GM21528 (cell line): ENCODE measurements around the gene RNF144B.

Source experiments
- ATAC-seq: cut with Tn5 transposase; IDR thresholded peaks from one replicate; pipeline ENCODE4 v1.9.1; 2021; ENCODE audit warnings: mild to moderate bottlenecking, moderate library complexity; ENCODE audit not compliant: unreplicated experiment, low FRiP score

The RNF144B gene

DNA sequence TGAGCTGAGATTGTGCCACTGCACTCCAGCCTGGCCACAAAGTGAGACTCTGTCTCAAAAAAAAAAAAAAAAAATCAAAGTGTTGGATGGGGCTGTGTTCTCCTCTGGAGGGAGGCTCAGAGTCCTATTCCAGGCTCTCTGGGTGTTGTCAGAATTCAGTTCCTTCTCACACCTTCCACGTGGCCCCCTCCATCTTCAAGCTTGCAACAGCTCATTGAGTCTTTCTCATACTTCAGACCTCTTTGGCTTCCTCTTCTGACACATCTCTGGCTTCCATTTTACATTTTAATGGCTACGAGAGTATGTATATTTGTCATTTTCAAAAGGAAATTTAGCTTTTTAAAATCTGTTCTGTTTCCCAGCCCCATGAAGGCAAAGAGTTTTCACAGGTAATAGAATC is 85.8 kb downstream of the RNF144B start:
- ATAC-seq, result no peak

DNA sequence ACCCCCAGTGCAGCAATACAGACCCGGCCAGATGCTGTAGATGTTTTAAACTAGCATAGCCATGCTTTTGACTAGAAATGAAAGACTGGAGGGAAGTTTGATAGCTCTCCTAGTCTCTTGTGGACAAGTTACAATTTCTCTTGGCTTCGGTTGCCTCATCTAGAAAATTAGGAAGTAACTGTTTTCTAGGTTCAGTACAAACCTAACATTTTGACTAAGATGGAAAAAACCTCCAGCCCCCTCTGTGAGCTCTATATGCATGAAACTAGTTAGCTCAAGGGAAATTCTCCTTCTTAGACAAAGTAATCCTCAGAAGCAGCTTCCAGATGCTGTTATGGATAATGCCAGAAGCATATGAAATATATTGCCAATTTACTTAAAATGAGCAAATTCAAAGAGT is 86.6 kb downstream of the RNF144B start:
- ATAC-seq, result no peak

DNA sequence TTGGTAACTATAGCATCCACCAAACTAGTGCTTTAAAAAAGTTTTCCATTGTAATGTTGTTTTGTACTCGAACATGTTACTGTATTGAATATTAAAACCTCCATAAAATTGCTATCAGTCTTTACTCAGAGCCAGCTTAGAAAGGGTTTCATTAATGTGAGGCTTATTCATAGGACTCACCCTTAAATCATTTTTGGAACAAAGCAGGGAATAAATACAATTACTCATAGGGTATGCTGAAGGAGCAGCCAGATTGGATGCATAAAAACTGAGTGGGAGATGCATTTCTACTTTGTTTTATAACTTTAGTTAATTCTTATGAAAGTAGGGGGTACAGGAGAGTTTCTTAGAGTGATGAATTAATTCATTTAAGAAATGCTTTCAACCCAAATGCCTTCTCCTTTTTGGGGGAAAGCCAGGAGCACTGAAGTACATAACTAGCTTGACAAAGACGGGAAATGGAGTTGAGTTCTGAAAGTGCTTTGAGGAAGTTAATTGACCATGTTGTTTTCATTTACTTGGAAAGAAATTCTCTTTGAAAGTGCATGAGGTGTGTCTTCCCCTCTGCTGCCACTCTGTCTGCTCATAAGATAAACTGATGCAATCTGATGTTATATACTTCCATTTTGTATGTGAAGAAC is 90.3 kb downstream of the RNF144B start:
- no peak for ATAC-seq

DNA sequence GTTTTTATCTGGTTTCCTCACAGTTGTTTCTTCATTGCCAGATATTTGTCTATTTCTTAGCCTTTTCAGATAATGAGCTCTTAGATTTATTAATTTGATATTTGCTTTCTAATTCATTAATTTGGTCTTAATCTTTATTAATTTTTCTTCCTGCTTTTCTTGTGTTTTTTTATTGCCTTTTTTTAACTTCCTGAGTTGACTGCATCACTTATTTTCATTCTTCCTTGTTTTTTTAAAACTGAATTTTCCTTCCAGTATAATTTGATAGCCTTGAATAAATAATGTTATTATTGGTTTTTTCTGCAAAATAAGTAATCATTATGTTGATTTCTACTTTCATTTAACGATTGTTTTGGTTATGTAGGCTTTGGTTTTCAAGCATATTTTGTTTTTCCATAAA is 91.5 kb downstream of the RNF144B start:
- ATAC-seq, result no peak

DNA sequence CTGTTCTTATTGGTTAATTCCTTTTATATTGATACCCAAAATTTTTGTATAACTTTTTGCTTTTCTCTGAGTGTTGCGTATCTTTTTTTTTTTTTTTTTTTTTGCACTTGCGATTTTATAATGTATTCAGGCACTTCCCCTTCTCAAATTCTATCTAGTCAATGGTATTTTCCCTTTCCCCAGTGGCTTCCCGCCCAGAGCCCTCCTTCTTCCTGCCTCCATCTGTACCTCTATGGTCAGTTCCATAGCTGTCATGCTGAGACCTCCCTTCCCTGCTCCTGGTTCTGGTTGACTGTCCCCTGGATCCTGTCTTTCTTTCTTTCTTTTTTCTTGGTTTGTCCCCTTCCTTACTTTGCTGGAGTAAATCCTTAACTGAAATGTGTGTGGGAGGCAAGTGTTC is 94.7 kb downstream of the RNF144B start:
- ATAC-seq, result no peak

DNA sequence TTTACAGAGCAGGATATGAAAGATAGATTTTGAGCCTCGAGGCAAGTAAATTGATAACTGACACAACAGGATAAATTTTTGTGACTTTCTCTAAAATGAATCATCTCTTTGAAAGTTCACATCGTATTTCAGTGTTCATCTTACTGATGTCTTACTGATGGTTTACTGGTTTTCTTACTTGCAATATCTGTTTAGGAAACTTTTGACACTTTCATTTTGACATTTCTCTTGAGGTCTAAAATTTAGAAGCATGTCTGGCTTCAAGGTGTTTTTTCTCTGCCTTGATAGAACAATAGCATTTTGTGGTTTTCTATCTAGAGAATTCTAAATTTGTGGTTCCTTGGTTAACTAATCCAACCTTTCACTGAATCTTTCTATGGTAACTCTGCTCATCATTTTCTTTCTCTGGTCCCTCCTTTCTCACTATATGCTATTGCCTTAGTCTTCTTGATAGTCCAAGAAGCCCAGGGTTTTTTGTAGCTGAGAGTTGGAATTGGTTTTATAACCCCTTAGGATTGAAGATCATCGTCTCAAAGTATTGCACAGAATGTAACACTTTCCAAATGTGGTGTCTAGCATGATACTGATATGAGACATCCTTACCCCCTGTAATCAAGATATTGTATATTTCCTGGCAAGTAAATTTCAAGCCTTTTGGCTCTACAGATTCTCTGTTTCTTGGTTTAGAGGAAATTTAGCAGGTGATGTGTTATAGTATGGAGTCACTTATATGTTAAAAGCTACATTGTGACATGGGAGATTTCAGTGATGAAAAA is 98.7 kb downstream of the RNF144B start:
- ATAC-seq, result no peak

DNA sequence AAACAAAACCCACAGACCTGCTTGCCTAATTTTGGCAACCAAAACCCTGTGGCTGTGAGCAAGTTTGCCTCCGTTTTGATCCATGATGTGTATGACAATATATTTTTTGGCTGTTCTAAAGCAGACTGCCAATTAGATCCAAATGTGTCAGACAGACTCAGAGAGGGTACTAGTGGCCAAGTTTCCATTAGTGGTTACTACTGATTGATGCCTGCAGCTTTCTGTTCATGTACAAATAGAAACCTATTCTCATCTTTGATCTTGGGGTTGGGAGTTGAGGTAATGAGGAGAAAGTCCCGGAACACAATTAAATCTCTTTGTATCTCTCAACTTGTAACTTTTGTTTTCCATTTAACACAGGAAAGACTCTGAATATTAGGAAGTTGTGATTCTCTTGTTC is 100.9 kb downstream of the RNF144B start:
- no peak for ATAC-seq

DNA sequence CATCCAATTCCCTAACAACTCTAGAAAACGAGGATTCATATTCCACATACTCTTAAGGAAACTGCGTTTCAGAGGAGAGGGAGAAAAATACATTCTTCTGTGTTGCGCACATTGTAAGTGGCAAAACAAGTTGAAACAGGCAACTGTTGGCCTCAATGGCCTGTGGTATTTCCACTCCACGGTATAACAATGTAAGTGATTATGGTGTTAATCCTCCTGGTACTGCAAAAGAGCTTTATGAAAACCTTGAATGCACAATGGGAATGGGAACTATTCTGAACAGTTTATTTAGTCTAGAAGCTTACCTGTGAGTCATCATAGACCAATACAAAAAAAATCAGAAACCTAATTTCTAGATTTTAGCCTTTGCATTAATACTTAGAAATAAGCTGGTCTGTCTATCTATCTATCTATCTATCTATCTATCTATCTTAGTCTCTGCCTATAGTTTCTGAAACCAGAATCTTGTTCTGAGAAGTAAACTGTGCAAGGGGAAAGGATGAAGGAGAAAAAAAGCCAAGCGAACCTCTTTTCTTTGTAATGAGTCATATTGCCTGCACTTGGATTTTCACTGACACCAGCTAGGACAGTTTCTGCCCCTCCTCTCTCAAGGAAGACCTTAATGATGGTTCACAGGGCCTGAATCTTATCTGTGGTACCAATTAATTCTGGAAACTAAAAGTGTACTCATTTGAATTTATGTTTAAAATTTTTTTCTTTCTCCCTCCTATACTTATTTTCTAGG is 101.5 kb downstream of the RNF144B start:
- no peak for ATAC-seq

DNA sequence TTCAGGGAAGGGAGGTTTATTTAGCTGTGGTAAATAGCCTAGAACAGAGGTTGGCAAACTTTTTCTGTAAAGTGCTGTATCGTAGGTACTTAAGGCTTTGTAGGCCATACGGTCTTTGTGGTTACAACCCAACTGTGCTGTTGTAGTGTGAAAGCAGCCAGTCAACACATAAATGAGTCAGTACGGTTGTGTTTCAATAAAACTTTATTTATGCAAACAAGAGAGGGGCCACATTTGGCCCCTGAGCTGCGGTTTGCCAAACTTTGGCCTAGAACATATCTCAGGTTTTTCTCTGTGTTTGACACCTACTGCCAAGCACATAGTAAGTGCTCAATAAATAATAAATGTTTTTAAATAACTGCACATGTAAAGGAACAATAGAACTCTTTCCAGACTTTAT is 102.2 kb downstream of the RNF144B start:
- no peak for ATAC-seq

DNA sequence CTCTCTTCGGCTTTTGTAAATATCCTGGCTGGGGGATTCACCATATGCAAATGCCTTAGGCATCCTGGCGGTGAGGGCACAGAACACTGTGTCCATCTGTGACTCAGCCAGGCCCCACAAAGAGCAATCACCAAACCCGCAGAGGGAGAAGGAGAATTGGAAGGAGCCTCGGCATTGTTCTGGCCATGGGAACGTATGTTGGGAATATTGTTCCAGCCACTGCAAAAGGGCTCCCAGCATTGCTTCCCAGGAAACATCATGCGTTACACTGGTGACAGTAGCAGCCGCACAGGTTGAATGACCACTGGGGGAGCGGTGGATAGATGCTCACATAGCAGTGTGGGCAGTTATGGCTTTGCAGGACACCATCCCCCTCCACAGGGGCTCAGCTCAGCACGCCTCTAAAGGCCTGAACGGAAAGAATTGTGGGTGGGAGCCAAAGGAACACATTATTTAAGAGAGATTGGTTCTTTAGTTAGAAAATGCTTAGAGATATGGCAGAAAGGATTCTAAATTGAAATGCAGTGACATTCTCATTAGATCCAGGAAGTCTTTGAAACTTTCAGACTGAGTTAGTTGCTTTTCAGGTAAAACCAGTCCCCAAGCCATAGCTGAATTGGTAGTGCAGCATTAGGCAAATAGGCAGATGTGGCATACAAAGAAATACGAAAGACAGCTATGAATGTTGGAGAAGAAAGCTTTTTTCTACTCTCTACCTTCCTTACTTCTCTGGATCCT is 104.3 kb downstream of the RNF144B start:
- no peak for ATAC-seq

DNA sequence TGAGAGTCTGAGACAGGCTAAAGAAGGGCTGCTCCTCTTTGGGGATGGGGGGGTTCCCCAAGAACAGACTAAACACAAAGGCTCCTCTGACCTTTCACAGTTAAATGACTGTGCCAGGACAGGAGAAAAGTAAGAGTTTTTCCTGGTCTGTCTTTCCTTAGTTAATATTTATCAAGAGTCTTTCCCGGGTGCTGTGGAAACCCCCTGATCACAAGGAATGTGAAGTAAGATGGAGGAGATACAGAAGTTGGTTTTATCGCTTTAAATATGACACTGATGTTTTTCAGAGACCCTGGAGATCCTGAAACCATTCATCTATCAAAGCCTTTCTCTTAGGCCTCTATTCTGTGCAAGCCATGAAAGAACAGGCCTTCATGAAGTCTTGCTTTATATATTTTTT is 105.8 kb downstream of the RNF144B start:
- no peak for ATAC-seq

DNA sequence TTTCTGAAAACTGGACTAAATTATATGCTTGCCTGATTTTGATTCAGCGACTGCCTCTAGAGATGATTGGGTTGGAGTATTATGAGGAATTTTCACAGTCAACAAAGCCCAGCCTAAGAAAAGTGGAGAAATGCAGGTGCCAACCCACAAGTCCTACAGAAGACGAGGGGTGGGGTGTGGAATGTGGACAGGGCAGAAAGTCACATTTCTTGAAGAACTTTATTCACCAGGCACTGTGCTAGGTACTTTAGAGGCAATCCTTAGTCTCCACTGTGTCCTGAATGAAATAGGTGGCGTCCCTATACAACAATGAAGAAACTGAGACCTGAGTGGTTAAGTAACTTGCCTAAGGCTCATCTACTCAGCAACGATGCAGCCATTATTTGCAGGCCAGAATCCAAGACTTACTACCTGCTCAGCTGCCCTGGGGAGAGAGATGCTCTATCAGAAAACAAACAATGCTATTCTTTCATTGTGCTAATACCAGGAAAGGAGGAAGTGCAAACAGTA is 106.3 kb downstream of the RNF144B start:
- no peak for ATAC-seq

DNA sequence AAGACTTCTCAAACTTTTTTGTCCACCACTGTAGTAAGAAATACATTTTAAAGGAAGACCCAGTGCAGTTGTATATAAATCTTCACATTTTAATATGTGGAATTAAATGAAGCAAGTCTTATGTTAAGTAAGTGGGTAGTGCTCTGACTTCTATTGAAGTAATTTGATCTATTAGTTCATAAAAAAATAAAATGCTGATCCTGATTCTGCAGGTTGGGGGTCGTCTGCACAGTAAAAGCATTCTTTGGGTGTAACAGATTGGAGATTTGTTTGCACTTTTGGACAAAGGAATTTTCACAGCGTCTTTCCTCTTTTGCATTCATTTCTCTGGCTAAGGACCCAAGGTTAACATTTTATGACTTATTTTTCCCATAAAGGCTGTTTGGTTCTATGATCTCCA is 106.8 kb downstream of the RNF144B start:
- no peak for ATAC-seq

DNA sequence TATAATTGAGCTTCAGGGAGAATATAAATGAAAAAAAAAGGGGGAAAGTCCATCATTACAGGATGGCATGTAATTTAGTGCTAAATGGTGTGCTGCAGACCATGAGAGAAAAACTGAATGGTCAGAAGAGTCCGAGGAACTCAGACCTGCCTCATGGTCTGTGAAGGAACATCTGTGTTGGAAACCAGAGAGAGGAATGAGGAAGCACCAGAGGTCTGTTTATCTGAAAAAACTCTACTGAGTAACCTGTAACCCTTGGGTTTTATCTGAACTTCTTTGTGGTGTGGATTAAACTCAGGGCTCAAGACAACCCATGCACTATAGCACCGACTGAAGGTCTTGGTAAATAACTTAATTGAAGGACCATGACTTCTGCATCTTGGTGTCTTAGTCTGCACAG is 108.1 kb downstream of the RNF144B start:
- no peak for ATAC-seq

DNA sequence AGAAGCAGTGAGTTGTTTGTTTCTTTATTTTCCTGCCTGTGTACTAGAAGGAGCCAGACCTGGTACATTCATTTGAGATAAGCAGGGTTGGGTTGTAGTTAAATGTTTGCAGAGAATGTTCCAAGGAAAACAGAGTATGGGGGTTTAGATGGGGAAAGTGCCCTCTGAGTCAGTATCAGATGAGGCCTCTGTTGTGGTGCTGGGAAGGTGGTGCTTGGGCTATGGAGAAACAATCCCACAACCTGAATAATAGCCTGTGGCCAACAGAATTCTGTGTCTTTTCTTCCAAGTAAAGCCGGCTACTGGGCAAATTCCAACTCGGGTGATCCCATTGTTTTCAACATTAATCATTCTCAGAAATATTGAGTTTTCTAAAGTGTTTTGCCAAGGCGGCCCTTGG is 109.3 kb downstream of the RNF144B start:
- no peak for ATAC-seq

DNA sequence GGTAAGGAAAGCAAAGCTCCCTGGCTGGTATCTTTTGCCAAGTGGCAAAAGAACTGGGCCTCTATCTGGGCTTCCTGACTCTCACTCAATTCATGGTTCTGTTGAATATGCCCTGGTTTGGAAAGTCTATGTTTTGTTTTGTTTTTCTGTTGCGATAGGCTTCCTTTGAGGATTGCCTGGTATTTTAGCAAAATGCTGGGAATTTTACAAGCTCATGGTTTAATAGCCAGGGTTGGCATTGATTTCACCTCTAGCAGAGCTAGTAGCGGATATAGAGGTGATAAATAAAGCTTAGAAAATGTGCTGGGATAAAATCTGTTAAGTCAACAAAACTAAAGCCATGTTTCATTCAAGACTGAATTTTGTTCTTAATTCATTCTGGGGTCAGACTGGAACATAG is 109.9 kb downstream of the RNF144B start:
- ATAC-seq, result no peak

DNA sequence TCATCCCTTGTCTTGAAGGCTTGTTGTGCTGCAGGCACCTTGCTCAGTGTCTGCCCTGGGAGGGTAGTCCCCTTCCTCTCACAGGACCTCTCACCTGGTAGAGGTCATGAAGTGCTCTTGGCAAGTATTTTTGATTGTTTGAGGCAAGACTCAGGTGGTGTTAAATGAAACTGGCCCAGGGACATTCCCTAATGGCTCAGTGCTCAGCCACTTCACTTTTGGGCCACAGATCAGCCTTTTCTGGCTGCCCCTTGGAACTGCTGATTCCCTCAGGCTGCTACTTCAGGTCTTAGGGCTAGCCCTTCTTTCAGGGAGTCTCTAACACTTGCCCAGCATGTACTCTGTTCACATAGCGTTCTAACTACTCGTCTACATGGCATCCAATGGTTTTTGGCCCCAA is 111.3 kb downstream of the RNF144B start:
- no peak for ATAC-seq

DNA sequence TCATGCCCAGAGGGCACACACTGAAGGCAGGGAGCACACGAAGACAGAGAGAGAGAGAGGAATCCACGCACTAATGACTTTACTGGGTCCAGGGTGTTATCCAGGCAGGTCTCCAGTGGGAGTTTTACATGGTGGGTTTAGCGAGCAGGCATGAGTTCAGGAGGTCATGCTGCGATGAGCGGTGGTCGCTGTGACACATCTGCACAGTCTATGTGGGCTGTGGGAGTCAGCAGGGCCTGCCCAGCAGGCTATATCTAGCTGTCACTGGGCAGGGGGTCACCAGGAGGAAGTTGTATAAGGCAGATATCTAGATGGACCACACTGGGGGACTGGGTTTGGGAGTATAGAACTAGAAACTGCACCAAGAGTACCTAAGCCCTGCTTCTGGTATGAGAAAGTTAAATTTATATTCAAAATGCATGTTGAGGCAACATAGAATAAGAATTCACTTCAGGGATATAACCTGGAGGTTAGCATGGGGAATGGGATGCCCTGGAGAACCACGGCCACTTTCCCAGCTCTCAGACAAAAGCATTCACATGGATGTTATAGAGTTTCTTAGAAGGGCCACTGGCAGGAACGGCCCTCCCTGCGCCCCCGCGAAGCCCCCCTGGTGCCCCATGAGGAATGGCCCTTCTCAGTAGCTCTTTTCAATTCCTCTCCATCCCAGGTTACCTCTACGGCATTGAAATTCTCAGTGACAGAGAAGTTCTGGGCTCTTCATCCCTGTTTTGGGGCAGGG is 113.9 kb downstream of the RNF144B start:
- ATAC-seq, result no peak

DNA sequence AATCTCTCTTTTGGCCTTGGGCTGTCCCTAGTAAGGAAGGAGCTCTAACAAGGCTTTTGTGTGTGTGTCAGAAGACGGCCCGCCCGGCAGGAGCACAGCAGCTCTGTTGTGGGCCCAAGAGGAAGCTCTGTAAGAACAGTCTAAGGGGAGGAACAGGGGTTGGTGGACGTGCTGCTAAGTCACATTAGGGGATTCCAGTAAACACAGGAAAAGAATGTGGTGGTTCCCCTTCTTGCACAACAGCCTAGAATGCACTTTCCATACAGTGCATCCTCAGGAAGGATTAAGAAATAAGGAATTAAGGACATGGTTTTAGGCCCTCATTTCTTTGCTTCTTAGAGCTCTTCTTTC is 114.5 kb downstream of the RNF144B start:
- no peak for ATAC-seq

DNA sequence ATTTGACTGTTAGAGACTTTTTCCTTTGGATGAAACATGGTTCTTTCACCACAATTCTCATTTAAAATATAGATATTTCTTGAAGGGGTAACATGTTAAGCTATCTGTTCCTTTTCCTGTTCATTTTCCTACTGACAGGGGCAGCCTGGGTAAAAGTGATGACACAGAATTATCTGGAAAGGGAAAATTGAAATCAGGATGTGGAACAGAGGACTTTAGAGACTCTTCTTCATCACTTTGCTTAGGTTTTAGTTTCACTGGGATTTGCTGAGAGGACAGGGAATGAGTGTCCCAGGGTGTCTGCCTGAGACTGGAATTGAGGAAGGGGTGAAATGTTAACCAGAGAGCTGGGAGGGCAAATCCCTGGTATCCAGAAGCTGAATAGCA is 116.0 kb downstream of the RNF144B start:
- ATAC-seq, result no peak
